HepG2 (cell line): Measurements from ENCODE around the gene ENTPD1. TPM values are rescaled to one million over a fixed set of nuclear protein-coding genes. Genes with fewer than 3 reads are reported as not detected.
A peak's percentile ranks its signal among the peaks of the same experiment; 100 is the strongest.

ENCODE experiments used
- EZH2 ChIP-seq: conservative IDR thresholded peaks from 2 replicates; pipeline ENCODE4 v1.6.1; 2012; ENCODE audit warnings: mild to moderate bottlenecking, low read depth, low read length, moderate library complexity
- FOXA1 ChIP-seq, 2 experiments: fragments of 450-650 bp in 1 of 2; sonication (generic) in 1 of 2; formaldehyde crosslinking in 1 of 2; IDR thresholded peaks; 2 replicates each; pipeline versions ENCODE4 v1.4.0 to v1.6.1; 2016 to 2020; ENCODE audit warnings: missing genetic modification reagents in 1 of 2
- FOXA3 ChIP-seq: IDR thresholded peaks from 2 replicates; pipeline ENCODE4 v1.6.1; 2016; ENCODE audit warnings: missing genetic modification reagents, missing compliant biosample characterization
- HOXA3 ChIP-seq: sonication (generic); formaldehyde crosslinking; IDR thresholded peaks from 2 replicates; pipeline ENCODE4 v1.5.0; 2020; ENCODE audit warnings: missing genetic modification reagents
- KLF12 ChIP-seq: sonication (generic); formaldehyde crosslinking; IDR thresholded peaks from 2 replicates; pipeline ENCODE4 v1.4.0; 2020; ENCODE audit warnings: missing genetic modification reagents, borderline replicate concordance
- LBX2 ChIP-seq: sonication (generic); formaldehyde crosslinking; IDR thresholded peaks from 2 replicates; pipeline ENCODE4 v1.5.0; 2020; ENCODE audit warnings: missing genetic modification reagents, mild to moderate bottlenecking, borderline replicate concordance
- NCOR1 ChIP-seq: fragments of 200-600 bp; sonication (generic); IDR thresholded peaks from 2 replicates; pipeline ENCODE4 v1.7.0; 2017; ENCODE audit warnings: antibody characterized with exemption, low read length, borderline replicate concordance
- NFATC3 ChIP-seq: sonication (generic); formaldehyde crosslinking; IDR thresholded peaks from 2 replicates; pipeline ENCODE4 v1.5.1; 2020; ENCODE audit warnings: mild to moderate bottlenecking, missing genetic modification reagents
- POLR2AphosphoS5 ChIP-seq: IDR thresholded peaks from 2 replicates; pipeline ENCODE4 v1.6.1; 2012; ENCODE audit warnings: low read depth, low read length
- SPEN ChIP-seq: sonication (generic); formaldehyde crosslinking; IDR thresholded peaks from 2 replicates; pipeline ENCODE4 v1.5.1; 2020; ENCODE audit warnings: low read depth, mild to moderate bottlenecking, missing genetic modification reagents
- TAF1 ChIP-seq: sonication (generic); formaldehyde crosslinking; IDR thresholded peaks from 2 replicates; pipeline ENCODE4 v1.4.0; 2020; ENCODE audit warnings: missing genetic modification reagents
- TP53 ChIP-seq: sonication (generic); formaldehyde crosslinking; conservative IDR thresholded peaks from 2 replicates; pipeline ENCODE4 v1.4.0; 2020; ENCODE audit warnings: missing genetic modification reagents
- YY1 ChIP-seq: IDR thresholded peaks from 2 replicates; pipeline ENCODE4 v1.6.1; 2011; ENCODE audit warnings: low read length, low read depth, moderate library complexity, mild to moderate bottlenecking; ENCODE audit not compliant: insufficient read depth, insufficient replicate concordance
- ZFP62 ChIP-seq: sonication (generic); formaldehyde crosslinking; IDR thresholded peaks from 2 replicates; pipeline ENCODE4 v1.4.0; 2020; ENCODE audit warnings: missing genetic modification reagents
- ZNF263 ChIP-seq: sonication (generic); formaldehyde crosslinking; IDR thresholded peaks from 2 replicates; pipeline ENCODE4 v1.4.0; 2020; ENCODE audit warnings: missing genetic modification reagents
- ZNF335 ChIP-seq: sonication (generic); formaldehyde crosslinking; IDR thresholded peaks from 2 replicates; pipeline ENCODE4 v1.4.0; 2020; ENCODE audit warnings: missing genetic modification reagents
- ZNF563 ChIP-seq: sonication (generic); formaldehyde crosslinking; IDR thresholded peaks from 2 replicates; pipeline ENCODE4 v1.8.0; 2022; ENCODE audit warnings: mild to moderate bottlenecking, moderate library complexity, missing genetic modification reagents
- ZNF607 ChIP-seq: sonication (generic); formaldehyde crosslinking; IDR thresholded peaks from 2 replicates; pipeline ENCODE4 v1.5.1; 2020; ENCODE audit warnings: missing genetic modification reagents, mild to moderate bottlenecking, borderline replicate concordance
- ZNF7 ChIP-seq: IDR thresholded peaks from 2 replicates; pipeline ENCODE4 v1.6.1; 2016; ENCODE audit warnings: missing biosample characterization, missing genetic modification reagents
- ZNF709 ChIP-seq: sonication (generic); formaldehyde crosslinking; IDR thresholded peaks from 2 replicates; pipeline ENCODE4 v1.5.0; 2020; ENCODE audit warnings: mild to moderate bottlenecking, missing genetic modification reagents
- ZNF761 ChIP-seq: sonication (generic); formaldehyde crosslinking; conservative IDR thresholded peaks from 2 replicates; pipeline ENCODE4 v1.4.0; 2020; ENCODE audit warnings: mild to moderate bottlenecking, missing genetic modification reagents
- ZNF788 ChIP-seq: sonication (generic); formaldehyde crosslinking; IDR thresholded peaks from 2 replicates; pipeline ENCODE4 v1.5.0; 2020; ENCODE audit warnings: mild to moderate bottlenecking, missing genetic modification reagents, borderline replicate concordance
- ZNF878 ChIP-seq: sonication (generic); formaldehyde crosslinking; IDR thresholded peaks from 2 replicates; pipeline ENCODE4 v1.8.1; 2023; ENCODE audit warnings: mild to moderate bottlenecking, missing genetic modification reagents, moderate library complexity
- polyA plus RNA-seq, 8 experiments: library from polyadenylated mRNA; depleted of rRNA in 3 of 8; stranded (reverse) in 7 of 8; unstranded in 1 of 8; fragments of >200 nt; fragmentation: Illumina TruSeq in 4 of 8; extraction: Trizol in 4 of 8; gene quantifications; 2 replicates each; pipeline versions ENCODE4 v1.2.1 to v1.2.3, GENCODE V29; 2011 to 2016; ENCODE audit warnings: low read depth in 4 of 8, missing spikeins in 1 of 8, mixed read lengths in 1 of 8; ENCODE audit not compliant: insufficient read depth in 1 of 8
- total RNA-seq, 5 experiments: library from RNA; depleted of rRNA; stranded (reverse); fragments of >200 nt; fragmentation: Illumina TruSeq; extraction: Trizol; gene quantifications; 2 replicates each; pipeline ENCODE4 v1.2.3, GENCODE V29; 2016; ENCODE audit warnings: low read depth in 1 of 5
- TF ChIP-seq, protein P1 (sequence below): IDR thresholded peaks from 2 replicates; pipeline ENCODE4 v1.6.1; 2012; ENCODE audit warnings: low read length, improper control_type of control experiment
- TF ChIP-seq, protein P2 (sequence below): sonication (generic); formaldehyde crosslinking; conservative IDR thresholded peaks from 2 replicates; pipeline ENCODE4 v1.8.0; 2022; ENCODE audit warnings: mild to moderate bottlenecking, moderate library complexity, missing genetic modification reagents

ENTPD1 gene
- total and polyA plus RNA-seq, 2 of the 13 experiments (the other 11 are each of a cell fraction or from before 2014, with no cell fraction given) = 0.07 TPM

GRCh38 chr10:95907456-95908253 is 151.7 kb downstream of the ENTPD1 start, which contains the start of gene CC2D2B (continued):
- TF ChIP-seq, protein P1, sequence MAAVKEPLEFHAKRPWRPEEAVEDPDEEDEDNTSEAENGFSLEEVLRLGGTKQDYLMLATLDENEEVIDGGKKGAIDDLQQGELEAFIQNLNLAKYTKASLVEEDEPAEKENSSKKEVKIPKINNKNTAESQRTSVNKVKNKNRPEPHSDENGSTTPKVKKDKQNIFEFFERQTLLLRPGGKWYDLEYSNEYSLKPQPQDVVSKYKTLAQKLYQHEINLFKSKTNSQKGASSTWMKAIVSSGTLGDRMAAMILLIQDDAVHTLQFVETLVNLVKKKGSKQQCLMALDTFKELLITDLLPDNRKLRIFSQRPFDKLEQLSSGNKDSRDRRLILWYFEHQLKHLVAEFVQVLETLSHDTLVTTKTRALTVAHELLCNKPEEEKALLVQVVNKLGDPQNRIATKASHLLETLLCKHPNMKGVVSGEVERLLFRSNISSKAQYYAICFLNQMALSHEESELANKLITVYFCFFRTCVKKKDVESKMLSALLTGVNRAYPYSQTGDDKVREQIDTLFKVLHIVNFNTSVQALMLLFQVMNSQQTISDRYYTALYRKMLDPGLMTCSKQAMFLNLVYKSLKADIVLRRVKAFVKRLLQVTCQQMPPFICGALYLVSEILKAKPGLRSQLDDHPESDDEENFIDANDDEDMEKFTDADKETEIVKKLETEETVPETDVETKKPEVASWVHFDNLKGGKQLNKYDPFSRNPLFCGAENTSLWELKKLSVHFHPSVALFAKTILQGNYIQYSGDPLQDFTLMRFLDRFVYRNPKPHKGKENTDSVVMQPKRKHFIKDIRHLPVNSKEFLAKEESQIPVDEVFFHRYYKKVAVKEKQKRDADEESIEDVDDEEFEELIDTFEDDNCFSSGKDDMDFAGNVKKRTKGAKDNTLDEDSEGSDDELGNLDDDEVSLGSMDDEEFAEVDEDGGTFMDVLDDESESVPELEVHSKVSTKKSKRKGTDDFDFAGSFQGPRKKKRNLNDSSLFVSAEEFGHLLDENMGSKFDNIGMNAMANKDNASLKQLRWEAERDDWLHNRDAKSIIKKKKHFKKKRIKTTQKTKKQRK = no peak
- TF ChIP-seq KLF12 (CRISPR knock-in tag) (peak; percentile 50; the same call in 1 of the 2 replicates), ZFP62 (CRISPR knock-in tag) (no peak), ZNF788 (CRISPR knock-in tag) (peak; percentile 41; the same call in 1 of the 2 replicates), ZNF263 (CRISPR knock-in tag) (peak; percentile 23; the same call in 1 of the 2 replicates), ZNF607 (peak; percentile 37; the same call in 1 of the 2 replicates), NCOR1 (no peak), ZNF878 (CRISPR knock-in tag) (peak; percentile 85; the same call in 1 of the 2 replicates), TP53 (CRISPR knock-in tag) (no peak), LBX2 (CRISPR knock-in tag) (peak; percentile 92; the same call in 1 of the 2 replicates), NFATC3 (CRISPR knock-in tag) (0 out of 2 replicates have a peak, but pooled peaks have one; percentile 1), TAF1 (CRISPR knock-in tag) (peak; percentile 70), FOXA1 (IDR thresholded peaks at IDR 0.05) (no peak), FOXA1 (CRISPR knock-in tag; IDR thresholded peaks at IDR 0.05) (no peak; the same call in 1 of the 2 replicates), ZNF7 (no peak), SPEN (CRISPR knock-in tag) (peak; percentile 76; the same call in 1 of the 2 replicates), ZNF563 (CRISPR knock-in tag) (peak; percentile 33; the same call in 1 of the 2 replicates), ZNF335 (CRISPR knock-in tag) (peak; percentile 79; the same call in 1 of the 2 replicates), ZNF709 (peak; percentile 77), HOXA3 (CRISPR knock-in tag) (peak; percentile 63; the same call in 1 of the 2 replicates), POLR2AphosphoS5 (peak; percentile 70), ZNF761 (CRISPR knock-in tag) (peak; percentile 78), EZH2 (no peak), FOXA3 (CRISPR knock-in tag) (0 out of 2 replicates have a peak, but pooled peaks have one; percentile 20), YY1 (peak; percentile 38)
- TF ChIP-seq, protein P2, sequence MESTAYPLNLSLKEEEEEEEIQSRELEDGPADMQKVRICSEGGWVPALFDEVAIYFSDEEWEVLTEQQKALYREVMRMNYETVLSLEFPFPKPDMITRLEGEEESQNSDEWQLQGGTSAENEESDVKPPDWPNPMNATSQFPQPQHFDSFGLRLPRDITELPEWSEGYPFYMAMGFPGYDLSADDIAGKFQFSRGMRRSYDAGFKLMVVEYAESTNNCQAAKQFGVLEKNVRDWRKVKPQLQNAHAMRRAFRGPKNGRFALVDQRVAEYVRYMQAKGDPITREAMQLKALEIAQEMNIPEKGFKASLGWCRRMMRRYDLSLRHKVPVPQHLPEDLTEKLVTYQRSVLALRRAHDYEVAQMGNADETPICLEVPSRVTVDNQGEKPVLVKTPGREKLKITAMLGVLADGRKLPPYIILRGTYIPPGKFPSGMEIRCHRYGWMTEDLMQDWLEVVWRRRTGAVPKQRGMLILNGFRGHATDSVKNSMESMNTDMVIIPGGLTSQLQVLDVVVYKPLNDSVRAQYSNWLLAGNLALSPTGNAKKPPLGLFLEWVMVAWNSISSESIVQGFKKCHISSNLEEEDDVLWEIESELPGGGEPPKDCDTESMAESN (CRISPR knock-in tag) = peak; percentile 94
